Neural cell (in vitro differentiated cells): ENCODE measurements around the gene BCAS4. TPM values are rescaled to one million over a fixed set of nuclear protein-coding genes. Genes with fewer than 3 reads are reported as not detected.

ENCODE experiments used
- H2AFZ ChIP-seq: fragments of 200-600, 300-800 bp; sonication (generic), shearing (Covaris generic); 2 replicates; pipeline ENCODE4 v1.6.0; 2014; ENCODE audit warnings: low read depth, mild to moderate bottlenecking, antibody characterized with exemption, low read length, moderate library complexity
- H3F3A ChIP-seq: fragments of 200-600 bp; shearing (Covaris generic); 2 replicates; pipeline ENCODE4 v1.6.1; 2016; ENCODE audit warnings: mild to moderate bottlenecking, moderate library complexity, mixed read lengths, antibody characterized with exemption, low read length; ENCODE audit not compliant: insufficient read depth, poor library complexity, severe bottlenecking
- H3K27ac ChIP-seq: fragments of 200-600, 300-800 bp; sonication (generic), shearing (Covaris generic); 2 replicates; pipeline ENCODE4 v1.5.1; 2014; ENCODE audit warnings: mild to moderate bottlenecking, low read length, moderate library complexity
- H3K27me3 ChIP-seq: fragments of 300-800, 200-600 bp; sonication (generic), shearing (Covaris generic); 2 replicates; pipeline ENCODE4 v1.6.0; 2014; ENCODE audit warnings: mild to moderate bottlenecking, low read depth, low read length, moderate library complexity; ENCODE audit not compliant: insufficient read depth
- H3K36me3 ChIP-seq: fragments of 300-800, 200-600 bp; sonication (generic), shearing (Covaris generic); 2 replicates; pipeline ENCODE4 v1.5.1; 2014; ENCODE audit warnings: mild to moderate bottlenecking, antibody characterized with exemption, low read length, moderate library complexity; ENCODE audit not compliant: insufficient read depth
- H3K4me2 ChIP-seq: fragments of 300-800, 200-600 bp; sonication (generic), shearing (Covaris generic); 2 replicates; pipeline ENCODE4 v1.6.0; 2014; ENCODE audit warnings: mild to moderate bottlenecking, low read length
- H3K4me3 ChIP-seq: fragments of 300-800, 200-600 bp; sonication (generic), shearing (Covaris generic); 2 replicates; pipeline ENCODE4 v1.5.1; 2014; ENCODE audit warnings: mild to moderate bottlenecking, low read length, moderate library complexity
- H3K79me2 ChIP-seq: fragments of 200-600 bp; shearing (Covaris generic); replicated peaks from 2 replicates; pipeline ENCODE4 v1.6.0; 2014; ENCODE audit warnings: mild to moderate bottlenecking, low read length, moderate library complexity; ENCODE audit not compliant: insufficient read depth
- H3K9ac ChIP-seq: fragments of 300-800, 200-600 bp; sonication (generic), shearing (Covaris generic); 2 replicates; pipeline ENCODE4 v1.6.1; 2016; ENCODE audit warnings: mild to moderate bottlenecking, low read length, mixed read lengths
- H3K9me2 ChIP-seq: fragments of 200-600 bp; shearing (Covaris generic); 2 replicates; pipeline ENCODE4 v1.6.1; 2016; ENCODE audit warnings: mild to moderate bottlenecking, low read length, mixed read lengths; ENCODE audit not compliant: insufficient read depth
- H3K9me3 ChIP-seq: fragments of 200-600, 300-800 bp; sonication (generic), shearing (Covaris generic); 2 replicates; pipeline ENCODE4 v1.6.1; 2016; ENCODE audit warnings: mild to moderate bottlenecking, mixed run types, low read length, moderate library complexity, mixed read lengths
- H4K20me1 ChIP-seq: fragments of 200-600 bp; shearing (Covaris generic); 2 replicates; pipeline ENCODE4 v1.6.1; 2016; ENCODE audit warnings: mild to moderate bottlenecking, mixed run types; ENCODE audit not compliant: insufficient read depth
- CTCF ChIP-seq: fragments of 450-650 bp; IDR thresholded peaks from 2 replicates; pipeline ENCODE4 v1.5.1; 2014; ENCODE audit warnings: antibody characterized with exemption, mild to moderate bottlenecking, moderate library complexity; ENCODE audit not compliant: poor library complexity, severe bottlenecking
- EZH2 ChIP-seq: fragments of 200-600, 300-800 bp; shearing (Covaris generic), sonication (generic); IDR thresholded peaks from 2 replicates; pipeline ENCODE4 v1.6.1; 2014; ENCODE audit warnings: antibody characterized with exemption, low read length, borderline replicate concordance, mild to moderate bottlenecking; ENCODE audit not compliant: insufficient read depth, poor library complexity, severe bottlenecking
- RAD21 ChIP-seq: fragments of 450-650 bp; conservative IDR thresholded peaks from 2 replicates; pipeline ENCODE4 v1.6.1; 2014; ENCODE audit warnings: antibody characterized with exemption, mild to moderate bottlenecking, moderate library complexity
- REST ChIP-seq: IDR thresholded peaks from 2 replicates; pipeline ENCODE4 v1.6.1; 2012; ENCODE audit warnings: borderline replicate concordance
- SMC3 ChIP-seq: fragments of 450-650 bp; conservative IDR thresholded peaks from 2 replicates; pipeline ENCODE4 v1.6.1; 2014; ENCODE audit warnings: antibody characterized with exemption, mild to moderate bottlenecking, moderate library complexity; ENCODE audit not compliant: poor library complexity
- polyA plus RNA-seq: library from polyadenylated mRNA; depleted of rRNA; stranded (reverse); fragments of >200 nt; gene quantifications from 2 replicates; pipeline ENCODE4 v1.2.3, GENCODE V29; 2014
- small RNA-seq, 3 experiments: library from RNA; depleted of rRNA; stranded (forward); fragments of <200 nt; gene quantifications; one replicate each; pipeline ENCODE3, GENCODE V24; 2012

Gene BCAS4
- polyA plus RNA-seq, 1 donor from 2014 or later: 24.6 TPM

GRCh38 chr20:50926530-50926929, 131.7 kb downstream of the BCAS4 start:
- H3F3A ChIP-seq: peaks cover 3% of the 10 kb centered on the region
- TF ChIP-seq RAD21 (no peak), REST (no peak), CTCF (no peak), EZH2 (no peak), SMC3 (no peak)
- H3K27me3 ChIP-seq: no peaks in the 10 kb centered on the region
- H3K9me3 ChIP-seq: no peaks in the 10 kb centered on the region
- H3K36me3 ChIP-seq: peaks cover 6% of the 10 kb centered on the region
- no peak overlapping the region for H3K27ac ChIP-seq
- peaks cover 86% of the 10 kb centered on the region for H3K79me2 ChIP-seq
- peak overlapping the region; percentile 91 for H3K4me2 ChIP-seq
- no peak overlapping the region for H2AFZ ChIP-seq
- no peak overlapping the region for H3K9ac ChIP-seq
- peaks cover 75% of the 10 kb centered on the region for H4K20me1 ChIP-seq
- H3K4me3 ChIP-seq: peak overlapping the region; percentile 67
- no peaks in the 10 kb centered on the region for H3K9me2 ChIP-seq

Small RNA genes within 50 kb of the gene (small RNA-seq; reads per million reads assigned to genes)
- gene TMSB4XP6: 0 reads per million in 3 experiments

Other genes starting within 250 kb of the BCAS4 start
- not detected in 2 replicates for gene RIPOR3, start 103.5 kb upstream of the BCAS4 start, polyA plus RNA-seq
- 5.9 and 7.0 TPM in 2 replicates for gene PARD6B, start 63.5 kb upstream of the BCAS4 start, polyA plus RNA-seq
- 78.5 and 81.4 TPM in 2 replicates for gene ADNP, start 136.4 kb downstream of the BCAS4 start, polyA plus RNA-seq
- 95.5 and 137 TPM in 2 replicates for gene DPM1, start 163.5 kb downstream of the BCAS4 start, polyA plus RNA-seq
- gene MOCS3, start 163.8 kb downstream of the BCAS4 start, polyA plus RNA-seq: 5.5 and 5.6 TPM in 2 replicates
- gene KCNG1, start 228.0 kb downstream of the BCAS4 start, polyA plus RNA-seq: 1.7 and 2.1 TPM in 2 replicates